IMR-90 (cell line): ENCODE results near the gene SLC23A2. TPM values are rescaled to one million over a fixed set of nuclear protein-coding genes. Genes with fewer than 3 reads are reported as not detected.
A peak's percentile ranks its signal among the peaks of the same experiment; 100 is the strongest.

ENCODE experiments used
- ATAC-seq: fragments of 200-7000 bp; cut with Tn5 transposase; 2 replicates; pipeline ENCODE4 v1.9.1; 2020; ENCODE audit warnings: low read depth, mild to moderate bottlenecking, moderate library complexity
- BruUV-seq: library from RNA; stranded (reverse); fragments of 400-500 nt; replicated peaks from 2 replicates; lab custom pipeline; 2021; lab: Mats Ljungman, UMichigan
- CTCF ChIA-PET: fragments of 300-600 bp; formaldehyde crosslinking; extraction: SDS; loops from one replicate; lab custom pipeline; 2021; ENCODE audit warnings: antibody characterized with exemption; lab: Yijun Ruan, JAX
- POLR2A ChIA-PET: fragments of 300-600 bp; sonication (Branson Sonifier 250); formaldehyde crosslinking; loops from one replicate; lab custom pipeline; 2022; ENCODE audit warnings: antibody characterized with exemption; ENCODE audit not compliant: unreplicated experiment; lab: Charles Lee
- DNase-seq: peaks from one replicate; pipeline ENCODE4 v3.0.0; 2013
- H2AFZ ChIP-seq: replicated peaks from 2 replicates; pipeline ENCODE3; 2013; ENCODE audit warnings: low read length, mild to moderate bottlenecking; ENCODE audit not compliant: poor library complexity
- H2AK5ac ChIP-seq: 2 replicates; pipeline ENCODE4 v1.6.1; 2013; ENCODE audit warnings: low read depth, low read length, inconsistent platforms
- H2AK9ac ChIP-seq: replicated peaks from 2 replicates; pipeline ENCODE3; 2013; ENCODE audit warnings: mild to moderate bottlenecking, low read depth, low read length, moderate library complexity; ENCODE audit not compliant: poor library complexity
- H2BK120ac ChIP-seq: 2 replicates; pipeline ENCODE4 v1.6.1; 2013; ENCODE audit warnings: low read depth, low read length, inconsistent platforms
- H2BK15ac ChIP-seq: 3 replicates; pipeline ENCODE4 v1.6.1; 2013; ENCODE audit warnings: low read depth, low read length, inconsistent platforms
- H2BK20ac ChIP-seq: 2 replicates; pipeline ENCODE4 v1.6.1; 2013; ENCODE audit warnings: low read depth, mild to moderate bottlenecking, inconsistent platforms, low read length, moderate library complexity
- H2BK5ac ChIP-seq: 2 replicates; pipeline ENCODE4 v1.6.1; 2013; ENCODE audit warnings: mild to moderate bottlenecking, low read depth, low read length, inconsistent platforms; ENCODE audit not compliant: poor library complexity, severe bottlenecking
- H3K14ac ChIP-seq: replicated peaks from 2 replicates; pipeline ENCODE4 v1.6.1; 2013; ENCODE audit warnings: low read depth, low read length, inconsistent platforms
- H3K18ac ChIP-seq: 2 replicates; pipeline ENCODE4 v1.6.1; 2013; ENCODE audit warnings: low read depth, low read length, control low read depth
- H3K23ac ChIP-seq: 2 replicates; pipeline ENCODE4 v1.6.1; 2013; ENCODE audit warnings: low read depth, low read length, inconsistent platforms
- H3K27ac ChIP-seq: 2 replicates; pipeline ENCODE4 v1.5.1; 2013; ENCODE audit warnings: mild to moderate bottlenecking, control low read depth, low read length; ENCODE audit not compliant: insufficient read depth
- H3K27me3 ChIP-seq: 2 replicates; pipeline ENCODE4 v1.6.1; 2013; ENCODE audit warnings: low read length; ENCODE audit not compliant: control insufficient read depth, insufficient read depth
- H3K36me3 ChIP-seq: 2 replicates; pipeline ENCODE4 v1.6.1; 2013; ENCODE audit warnings: low read length, mixed read lengths; ENCODE audit not compliant: control insufficient read depth, insufficient read depth
- H3K4ac ChIP-seq: 2 replicates; pipeline ENCODE4 v1.6.1; 2013; ENCODE audit warnings: low read depth, low read length, inconsistent platforms
- H3K4me1 ChIP-seq: 2 replicates; pipeline ENCODE4 v1.6.1; 2013; ENCODE audit warnings: low read length, mixed read lengths; ENCODE audit not compliant: control insufficient read depth, insufficient read depth
- H3K4me2 ChIP-seq: 2 replicates; pipeline ENCODE4 v1.6.1; 2013; ENCODE audit warnings: low read depth, mild to moderate bottlenecking, control low read depth, low read length, moderate library complexity
- H3K4me3 ChIP-seq: 2 replicates; pipeline ENCODE4 v1.5.1; 2013; ENCODE audit warnings: low read depth, mild to moderate bottlenecking, control low read depth, low read length, moderate library complexity; ENCODE audit not compliant: insufficient read depth
- H3K56ac ChIP-seq: 2 replicates; pipeline ENCODE4 v1.6.1; 2013; ENCODE audit warnings: low read length, inconsistent platforms; ENCODE audit not compliant: insufficient read depth; ENCODE audit errors: extremely low read depth
- H3K79me1 ChIP-seq, 2 experiments: 2 replicates each; pipeline ENCODE4 v1.6.1; 2013; ENCODE audit warnings: low read length in 2 of 2, inconsistent platforms in 1 of 2, low read depth in 1 of 2
- H3K9ac ChIP-seq: 2 replicates; pipeline ENCODE4 v1.6.1; 2013; ENCODE audit warnings: low read depth, low read length, control low read depth
- H3K9me1 ChIP-seq: 2 replicates; pipeline ENCODE4 v1.6.1; 2013; ENCODE audit warnings: low read length, inconsistent platforms; ENCODE audit not compliant: insufficient read depth
- H3K9me3 ChIP-seq: 2 replicates; pipeline ENCODE4 v1.6.1; 2013; ENCODE audit warnings: low read length; ENCODE audit not compliant: control insufficient read depth, insufficient read depth
- H4K20me1 ChIP-seq: 2 replicates; pipeline ENCODE4 v1.6.1; 2013; ENCODE audit warnings: low read length, inconsistent platforms; ENCODE audit not compliant: insufficient read depth
- H4K5ac ChIP-seq: 2 replicates; pipeline ENCODE4 v1.6.1; 2013; ENCODE audit warnings: mild to moderate bottlenecking, low read depth, low read length, control low read depth
- H4K8ac ChIP-seq, 2 experiments: 2 replicates each; pipeline ENCODE4 v1.6.1; 2013; ENCODE audit warnings: low read depth in 2 of 2, low read length in 2 of 2, control low read depth in 1 of 2, inconsistent platforms in 1 of 2
- H4K91ac ChIP-seq: 2 replicates; pipeline ENCODE4 v1.6.1; 2013; ENCODE audit warnings: low read depth, low read length, inconsistent platforms; ENCODE audit not compliant: insufficient read depth
- BHLHE40 ChIP-seq: fragments of 150-350 bp; IDR thresholded peaks from 2 replicates; pipeline ENCODE4 v1.6.1; 2016; ENCODE audit warnings: mild to moderate bottlenecking, low read depth, low read length
- CEBPB ChIP-seq: IDR thresholded peaks from 2 replicates; pipeline ENCODE4 v1.6.1; 2012; ENCODE audit warnings: low read depth, low read length, improper control_type of control experiment
- CTCF ChIP-seq: conservative IDR thresholded peaks from 2 replicates; pipeline ENCODE4 v1.5.1; 2012; ENCODE audit warnings: mild to moderate bottlenecking, low read depth, low read length, improper control_type of control experiment
- FOS ChIP-seq: fragments of 150-350 bp; IDR thresholded peaks from 2 replicates; pipeline ENCODE4 v1.6.1; 2016; ENCODE audit warnings: low read depth, low read length
- MAZ ChIP-seq: IDR thresholded peaks from 2 replicates; pipeline ENCODE4 v1.6.1; 2012; ENCODE audit warnings: low read depth, mild to moderate bottlenecking, low read length, improper control_type of control experiment, moderate library complexity, borderline replicate concordance
- RCOR1 ChIP-seq: IDR thresholded peaks from 2 replicates; pipeline ENCODE4 v1.6.1; 2012; ENCODE audit warnings: mild to moderate bottlenecking, low read length, improper control_type of control experiment; ENCODE audit not compliant: insufficient replicate concordance
- RFX5 ChIP-seq: IDR thresholded peaks from 2 replicates; pipeline ENCODE4 v1.8.0; 2012; ENCODE audit warnings: low read depth, mild to moderate bottlenecking, low read length, moderate library complexity
- WGBS, 2 experiments: methylation state at CpG; one replicate each; pipeline versions ENCODE4 v1.1.5 to v1.1.7; 2013; ENCODE audit warnings: missing lambda C conversion rate in 2 of 2; ENCODE audit not compliant: insufficient read length in 1 of 2; ENCODE audit errors: extremely low coverage in 2 of 2; 5-methylcytosine and 5-hydroxymethylcytosine counted together
- dilution Hi-C: fragments of 300-500 bp; cut with HindIII; formaldehyde crosslinking; loops from one replicate; pipeline ENCODE4 v1.14.3; 2018; ENCODE audit warnings: low sequenced_read_pairs; ENCODE audit not compliant: unreplicated experiment
- in situ Hi-C: fragments of 300-500 bp; cut with MboI; formaldehyde crosslinking; loops from 3 replicates; pipeline ENCODE4 v1.14.3; 2019; ENCODE audit warnings: low sequenced_read_pairs, inconsistent platforms, mixed read lengths
- intact Hi-C: fragments of 100-400 bp; cut with micrococcal nuclease; formaldehyde crosslinking; loops from 2 replicates; pipeline ENCODE4 v1.10.0; 2022
- polyA plus RNA-seq, 3 experiments: library from polyadenylated mRNA; depleted of rRNA; stranded (reverse); fragments of >200 nt; gene quantifications; 2 replicates each; pipeline ENCODE4 v1.2.3, GENCODE V29; 2012; ENCODE audit warnings: low replicate concordance in 1 of 3
- total RNA-seq: library from RNA; depleted of rRNA; stranded (reverse); fragments of >200 nt; gene quantifications from 2 replicates; pipeline ENCODE4 v1.2.3, GENCODE V29; 2012
- TF ChIP-seq, protein P1 (sequence below): fragments of 150-350 bp; IDR thresholded peaks from 2 replicates; pipeline ENCODE4 v1.6.1; 2017; ENCODE audit warnings: mild to moderate bottlenecking, antibody characterized with exemption, low read length, low read depth

The SLC23A2 gene
- total and polyA plus RNA-seq, 2 of the 4 experiments (the other 2 are of a cell fraction) = 10.2 to 14.4 TPM

- peak overlapping the region; percentile 45; the same call in 1 of the 2 replicates for H2AK5ac ChIP-seq
- H4K5ac ChIP-seq = no peak overlapping the region
- H2AK9ac ChIP-seq = no peak overlapping the region
- no peak overlapping the region for H4K91ac ChIP-seq
- H3K23ac ChIP-seq = no peak overlapping the region
- ChIA-PET CTCF (interaction anchor here (0.6 to 1.9 kb wide), 3 partner anchors 12 to 139 kb away, joined by 3 to 7 read pairs (median 5); no protein-coding TSS in a partner anchor), POLR2A (no interaction called here)
- no peaks in the 10 kb centered on the region for H3K9me3 ChIP-seq
- 0 out of 4 replicates have a peak overlapping the region, but pooled peaks of 1 of the 2 experiments have one; percentile 14 for H4K8ac ChIP-seq
- no peak overlapping the region for H3K9ac ChIP-seq
- no peak overlapping the region for H3K4ac ChIP-seq
- H2BK5ac ChIP-seq = peak overlapping the region; percentile 77
- H3K56ac ChIP-seq = no peak overlapping the region
- no peak overlapping the region; the same call in 1 of the 2 replicates for H2BK120ac ChIP-seq
- H3K27me3 ChIP-seq = no peaks in the 10 kb centered on the region
- intact Hi-C loops (no loop called here), in situ Hi-C loops (loop anchor here (25.0 kb wide), 1 partner anchor 349 kb away; no protein-coding TSS in a partner anchor), dilution Hi-C loops (no loop called here)
- H3K4me3 ChIP-seq = no peak overlapping the region
- peaks cover 17 to 35% of the 10 kb centered on the region in 2 experiments for H3K79me1 ChIP-seq
- H4K20me1 ChIP-seq = no peaks in the 10 kb centered on the region
- DNase-seq (peak; percentile 97), ATAC-seq (peak; percentile 90)
- H3K4me1 ChIP-seq = peaks cover 14% of the 10 kb centered on the region
- no peak overlapping the region for H2BK15ac ChIP-seq
- peaks cover 5% of the 10 kb centered on the region for H3K9me1 ChIP-seq
- WGBS, 2 experiments = 30% methylated on average over 2 of the region's 4 CpGs; no CpG with 5 or more reads in 1 of the 2 experiments
- H2BK20ac ChIP-seq = no peak overlapping the region
- peak overlapping the region; percentile 6; the same call in 1 of the 2 replicates for H3K18ac ChIP-seq
- no peak overlapping the region for H3K4me2 ChIP-seq
- no peak overlapping the region for H3K14ac ChIP-seq
- H3K27ac ChIP-seq = no peak overlapping the region
- BruUV-seq = no TSS peak
- no peaks in the 10 kb centered on the region for H3K36me3 ChIP-seq
- TF ChIP-seq CTCF (no peak), BHLHE40 (peak; percentile 64), RFX5 (0 out of 2 replicates have a peak, but pooled peaks have one; percentile 7), RCOR1 (peak; percentile 36), FOS (0 out of 2 replicates have a peak, but pooled peaks have one; percentile 17), MAZ (no peak), CEBPB (peak; percentile 99)
- TF ChIP-seq, protein P1, sequence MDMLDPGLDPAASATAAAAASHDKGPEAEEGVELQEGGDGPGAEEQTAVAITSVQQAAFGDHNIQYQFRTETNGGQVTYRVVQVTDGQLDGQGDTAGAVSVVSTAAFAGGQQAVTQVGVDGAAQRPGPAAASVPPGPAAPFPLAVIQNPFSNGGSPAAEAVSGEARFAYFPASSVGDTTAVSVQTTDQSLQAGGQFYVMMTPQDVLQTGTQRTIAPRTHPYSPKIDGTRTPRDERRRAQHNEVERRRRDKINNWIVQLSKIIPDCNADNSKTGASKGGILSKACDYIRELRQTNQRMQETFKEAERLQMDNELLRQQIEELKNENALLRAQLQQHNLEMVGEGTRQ = no peak
- no peak overlapping the region for H2AFZ ChIP-seq
Measured at GRCh38 chr20:4961746-4962145, 39.6 kb downstream of the SLC23A2 start.
